ENCODE data around the gene NCAM2. TPM values are rescaled to one million over a fixed set of nuclear protein-coding genes. Genes with fewer than 3 reads are reported as not detected.

Gene NCAM2
- total RNA-seq, 4 donors from 2014 or later = 3.2 to 9.1 (median 4.6) TPM

DNA sequence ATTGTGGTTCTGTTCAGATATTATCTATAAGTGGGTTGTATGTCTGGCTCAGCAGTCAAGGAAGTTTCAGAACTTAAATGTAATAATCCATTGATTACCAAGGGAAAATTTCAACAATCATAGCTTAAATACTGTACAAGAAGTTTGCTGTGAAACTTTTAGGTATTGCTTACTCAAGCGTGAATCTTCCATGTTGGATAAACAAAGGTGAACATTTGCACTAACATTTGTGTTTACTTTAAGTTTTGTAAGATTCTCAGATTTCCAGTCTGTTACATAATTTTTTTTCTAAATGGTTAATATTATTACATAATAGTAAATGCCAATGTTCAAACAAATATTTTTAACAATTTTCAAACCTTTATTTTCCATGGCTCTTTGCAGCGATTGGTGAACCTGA lies 285.6 kb downstream of the NCAM2 start:
- Histone ChIP-seq H3K27me3 (no peaks in the 10 kb centered on the region), H3K4me1 (no peaks in the 10 kb centered on the region), H3K36me3 (no peaks in the 10 kb centered on the region), H3K9me3 (no peaks in the 10 kb centered on the region), H3K4me3 (no peak overlapping the region), H3K27ac (no peak overlapping the region)
- ATAC-seq = no peak
- TF ChIP-seq POLR2AphosphoS5 (IDR thresholded peaks at IDR 0.05) = no peak
- TF ChIP-seq POLR2A (IDR thresholded peaks at IDR 0.05) = no peak
- TF ChIP-seq EP300 (IDR thresholded peaks at IDR 0.05) = no peak
- TF ChIP-seq, protein P1, sequence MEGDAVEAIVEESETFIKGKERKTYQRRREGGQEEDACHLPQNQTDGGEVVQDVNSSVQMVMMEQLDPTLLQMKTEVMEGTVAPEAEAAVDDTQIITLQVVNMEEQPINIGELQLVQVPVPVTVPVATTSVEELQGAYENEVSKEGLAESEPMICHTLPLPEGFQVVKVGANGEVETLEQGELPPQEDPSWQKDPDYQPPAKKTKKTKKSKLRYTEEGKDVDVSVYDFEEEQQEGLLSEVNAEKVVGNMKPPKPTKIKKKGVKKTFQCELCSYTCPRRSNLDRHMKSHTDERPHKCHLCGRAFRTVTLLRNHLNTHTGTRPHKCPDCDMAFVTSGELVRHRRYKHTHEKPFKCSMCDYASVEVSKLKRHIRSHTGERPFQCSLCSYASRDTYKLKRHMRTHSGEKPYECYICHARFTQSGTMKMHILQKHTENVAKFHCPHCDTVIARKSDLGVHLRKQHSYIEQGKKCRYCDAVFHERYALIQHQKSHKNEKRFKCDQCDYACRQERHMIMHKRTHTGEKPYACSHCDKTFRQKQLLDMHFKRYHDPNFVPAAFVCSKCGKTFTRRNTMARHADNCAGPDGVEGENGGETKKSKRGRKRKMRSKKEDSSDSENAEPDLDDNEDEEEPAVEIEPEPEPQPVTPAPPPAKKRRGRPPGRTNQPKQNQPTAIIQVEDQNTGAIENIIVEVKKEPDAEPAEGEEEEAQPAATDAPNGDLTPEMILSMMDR (IDR thresholded peaks at IDR 0.05) = no peak
- 85 to 89% methylated on average over 2 of the region's 2 CpGs for WGBS, 2 donors (ENCODE audit: low coverage in 1 of 2)

DNA sequence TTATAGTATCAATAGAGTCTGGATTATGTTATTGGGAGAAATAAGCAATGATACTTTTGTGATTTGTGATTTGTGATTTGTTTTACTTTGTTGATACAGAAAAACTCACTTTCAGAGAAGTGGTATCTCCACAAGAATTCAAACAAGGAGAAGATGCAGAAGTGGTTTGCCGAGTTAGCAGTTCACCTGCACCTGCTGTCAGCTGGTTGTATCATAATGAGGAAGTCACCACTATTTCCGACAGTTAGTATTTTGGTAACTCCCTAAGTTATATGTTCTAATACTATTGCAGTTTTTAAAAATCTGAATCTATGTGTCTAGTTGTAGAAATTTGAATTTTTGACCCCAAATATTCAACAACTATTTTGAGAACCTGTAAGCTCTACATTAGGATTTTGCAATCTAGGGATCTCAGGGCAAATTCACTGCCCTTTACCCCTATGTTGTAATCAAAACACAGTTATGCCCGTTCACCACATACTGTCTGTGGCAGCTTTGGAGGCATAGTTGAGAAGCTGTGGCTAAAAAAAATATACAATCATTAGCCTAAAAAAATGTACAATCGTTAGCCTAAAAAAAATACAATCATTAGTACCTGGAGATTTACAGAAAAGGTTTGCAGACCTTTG lies 288.1 kb downstream of the NCAM2 start:
- WGBS, 2 donors (ENCODE audit: low coverage in 1 of 2) = 54 to 79% methylated on average over 4 of the region's 4 CpGs
- H3K27me3 ChIP-seq = no peaks in the 10 kb centered on the region
- H3K36me3 ChIP-seq = no peaks in the 10 kb centered on the region
- H3K4me3 ChIP-seq = no peak overlapping the region
- H3K27ac ChIP-seq = no peak overlapping the region
- ATAC-seq = no peak
- H3K4me1 ChIP-seq = no peaks in the 10 kb centered on the region
- TF ChIP-seq POLR2AphosphoS5 (IDR thresholded peaks at IDR 0.05) (no peak), POLR2A (IDR thresholded peaks at IDR 0.05) (no peak), EP300 (IDR thresholded peaks at IDR 0.05) (no peak)
- TF ChIP-seq, protein P1 (IDR thresholded peaks at IDR 0.05) = no peak
- H3K9me3 ChIP-seq = no peaks in the 10 kb centered on the region

DNA sequence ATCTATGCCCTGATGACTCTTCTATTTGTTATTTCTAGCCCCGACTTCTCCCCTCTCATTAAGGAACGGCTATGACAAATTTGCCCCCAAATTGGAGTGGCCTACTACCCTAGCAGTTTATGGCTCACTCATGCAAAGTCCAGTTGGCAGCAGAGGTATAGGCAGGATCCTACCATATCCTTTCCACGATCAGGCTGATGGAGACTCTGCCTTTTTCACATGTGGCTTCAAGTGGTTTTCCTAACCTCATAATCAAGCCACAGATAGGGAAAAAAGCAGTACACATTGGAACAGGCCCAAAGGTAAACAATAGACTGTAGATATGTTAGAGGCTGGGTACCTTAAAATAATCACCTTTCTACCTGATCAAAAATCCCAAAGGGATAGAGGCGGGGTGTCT lies 292.5 kb downstream of the NCAM2 start:
- Histone ChIP-seq H3K27me3 (no peaks in the 10 kb centered on the region), H3K9me3 (no peaks in the 10 kb centered on the region), H3K36me3 (no peaks in the 10 kb centered on the region), H3K4me1 (no peaks in the 10 kb centered on the region), H3K4me3 (no peak overlapping the region), H3K27ac (no peak overlapping the region)
- 70 to 87% methylated on average over 3 of the region's 4 CpGs for WGBS, 2 donors (ENCODE audit: low coverage in 1 of 2)
- no peak for ATAC-seq
- no peak for TF ChIP-seq POLR2AphosphoS5 (IDR thresholded peaks at IDR 0.05)
- TF ChIP-seq EP300 (IDR thresholded peaks at IDR 0.05) = no peak
- TF ChIP-seq, protein P1 (IDR thresholded peaks at IDR 0.05) = no peak

DNA sequence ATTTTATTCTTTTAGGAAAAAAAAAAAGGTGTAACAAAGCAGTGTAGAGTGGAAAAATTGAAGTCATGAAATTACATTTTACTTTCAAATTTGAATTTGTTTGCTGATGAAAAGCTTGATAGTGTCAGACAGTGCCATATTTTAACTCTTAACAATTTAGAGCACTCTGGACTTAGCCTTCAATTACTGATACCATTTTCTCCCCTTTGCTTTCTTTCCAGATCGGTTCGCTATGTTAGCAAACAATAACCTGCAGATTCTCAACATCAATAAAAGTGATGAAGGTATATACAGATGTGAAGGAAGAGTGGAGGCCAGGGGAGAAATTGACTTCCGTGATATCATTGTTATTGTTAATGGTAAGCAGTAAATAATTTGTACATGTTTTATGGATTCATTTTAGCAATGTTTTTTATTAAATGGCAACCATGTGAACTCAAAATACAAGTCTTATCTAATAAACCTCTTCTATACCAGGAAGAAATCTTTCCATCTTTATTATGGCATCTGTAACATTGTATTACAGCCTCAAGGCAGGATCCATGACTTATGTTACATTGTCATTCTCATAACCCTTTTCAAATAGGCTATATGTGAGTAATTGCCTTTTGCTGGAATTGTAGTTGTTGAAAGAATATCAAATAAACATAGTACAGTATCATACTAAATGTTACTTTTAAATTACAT lies 293.8 kb downstream of the NCAM2 start:
- Histone ChIP-seq H3K4me3 (no peak overlapping the region), H3K27me3 (no peaks in the 10 kb centered on the region), H3K4me1 (no peaks in the 10 kb centered on the region), H3K9me3 (no peaks in the 10 kb centered on the region), H3K27ac (no peak overlapping the region), H3K36me3 (no peaks in the 10 kb centered on the region)
- no peak for TF ChIP-seq POLR2AphosphoS5 (IDR thresholded peaks at IDR 0.05)
- TF ChIP-seq EP300 (IDR thresholded peaks at IDR 0.05) = no peak
- TF ChIP-seq POLR2A (IDR thresholded peaks at IDR 0.05) = no peak
- TF ChIP-seq, protein P1 (IDR thresholded peaks at IDR 0.05) = no peak
- ATAC-seq = no peak
- WGBS, 2 donors (ENCODE audit: low coverage in 1 of 2) = 87 to 97% methylated on average over 3 of the region's 3 CpGs

DNA sequence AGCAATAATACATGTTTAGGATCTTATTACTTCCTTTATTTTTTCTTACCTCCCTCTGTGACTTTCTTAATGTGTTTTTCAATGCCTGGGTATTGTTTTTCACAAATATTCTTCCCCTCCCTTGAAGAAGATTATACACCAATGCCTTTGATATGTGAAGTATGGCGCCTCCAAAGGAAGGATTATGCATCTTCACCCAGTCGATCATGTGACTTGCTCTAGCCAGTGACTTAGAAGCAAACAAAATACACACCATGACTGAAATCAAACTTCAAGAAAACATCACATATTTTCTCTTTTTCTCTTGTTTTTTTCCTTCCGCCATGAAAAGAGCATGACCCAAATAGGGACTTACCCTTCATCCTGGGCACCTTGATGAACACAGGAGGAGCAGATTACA lies 297.1 kb downstream of the NCAM2 start:
- H3K36me3 ChIP-seq = no peaks in the 10 kb centered on the region

More for the DNA sequence above, 297.1 kb downstream of the NCAM2 start:
- H3K27ac ChIP-seq = no peak overlapping the region
- TF ChIP-seq, protein P1 (IDR thresholded peaks at IDR 0.05) = no peak
- no peak for TF ChIP-seq EP300 (IDR thresholded peaks at IDR 0.05)
- TF ChIP-seq POLR2A (IDR thresholded peaks at IDR 0.05) = no peak
- TF ChIP-seq POLR2AphosphoS5 (IDR thresholded peaks at IDR 0.05) = no peak
- H3K27me3 ChIP-seq = no peaks in the 10 kb centered on the region
- H3K4me1 ChIP-seq = no peaks in the 10 kb centered on the region
- H3K4me3 ChIP-seq = no peak overlapping the region
- ATAC-seq = no peak
- no peaks in the 10 kb centered on the region for H3K9me3 ChIP-seq
- WGBS, 2 donors (ENCODE audit: low coverage in 1 of 2) = 82 to 95% methylated on average over 3 of the region's 3 CpGs
